Fibroblast of pulmonary artery (primary cell): ENCODE results near the gene C10orf67.

ENCODE experiments used
- DNase-seq: peaks from one replicate; pipeline ENCODE4 v3.0.0-alpha.2; 2010; ENCODE audit warnings: low read depth
- H3K4me3 ChIP-seq: replicated peaks from 2 replicates; pipeline ENCODE4 v1.5.1; 2011; ENCODE audit warnings: low read depth, mild to moderate bottlenecking, control low read depth, low read length, moderate library complexity
- CTCF ChIP-seq: IDR thresholded peaks from 2 replicates; pipeline ENCODE4 v1.5.1; 2011; ENCODE audit warnings: mild to moderate bottlenecking, control low read depth, low read length, inconsistent platforms; ENCODE audit errors: missing control alignments

C10orf67 gene

GRCh38 chr10:23192712-23193434, 151.7 kb downstream of the C10orf67 start:
- no peak overlapping the region for H3K4me3 ChIP-seq
- TF ChIP-seq CTCF: no peak
- DNase-seq: no peak

GRCh38 chr10:23191764-23192711, 152.6 kb downstream of the C10orf67 start, which contains the start of gene PTF1A:
Gene PTF1A (plus strand): TSS chr10:23192312. CDS start chr10:23192531, 219 bp downstream.
- TF ChIP-seq CTCF: no peak
- H3K4me3 ChIP-seq: no peak within 1 kb of the TSS
- no peak for DNase-seq

GRCh38 chr10:23190872-23191763, 153.5 kb downstream of the C10orf67 start:
- no peak overlapping the region for H3K4me3 ChIP-seq
- no peak for DNase-seq
- no peak for TF ChIP-seq CTCF

GRCh38 chr10:23189024-23189423, 155.6 kb downstream of the C10orf67 start:
- DNase-seq: no peak
- TF ChIP-seq CTCF: no peak
- H3K4me3 ChIP-seq: no peak overlapping the region

GRCh38 chr10:23187155-23187554, 157.4 kb downstream of the C10orf67 start:
- H3K4me3 ChIP-seq: no peak overlapping the region
- no peak for TF ChIP-seq CTCF
- DNase-seq: no peak

GRCh38 chr10:23186697-23187096, 157.9 kb downstream of the C10orf67 start:
- TF ChIP-seq CTCF: no peak
- no peak for DNase-seq
- no peak overlapping the region for H3K4me3 ChIP-seq
